ENCODE results near the gene CLCN3. TPM values are rescaled to one million over a fixed set of nuclear protein-coding genes. Genes with fewer than 3 reads are reported as not detected.
"Not testable (repeated sequence)": the region's sequence is repeated elsewhere in the genome, so short reads cannot be mapped to it uniquely, and the experiment has no call there.

The CLCN3 gene
- total RNA-seq, 3 donors from 2014 or later = 16.0 to 17.4 (median 16.0) TPM

DNA sequence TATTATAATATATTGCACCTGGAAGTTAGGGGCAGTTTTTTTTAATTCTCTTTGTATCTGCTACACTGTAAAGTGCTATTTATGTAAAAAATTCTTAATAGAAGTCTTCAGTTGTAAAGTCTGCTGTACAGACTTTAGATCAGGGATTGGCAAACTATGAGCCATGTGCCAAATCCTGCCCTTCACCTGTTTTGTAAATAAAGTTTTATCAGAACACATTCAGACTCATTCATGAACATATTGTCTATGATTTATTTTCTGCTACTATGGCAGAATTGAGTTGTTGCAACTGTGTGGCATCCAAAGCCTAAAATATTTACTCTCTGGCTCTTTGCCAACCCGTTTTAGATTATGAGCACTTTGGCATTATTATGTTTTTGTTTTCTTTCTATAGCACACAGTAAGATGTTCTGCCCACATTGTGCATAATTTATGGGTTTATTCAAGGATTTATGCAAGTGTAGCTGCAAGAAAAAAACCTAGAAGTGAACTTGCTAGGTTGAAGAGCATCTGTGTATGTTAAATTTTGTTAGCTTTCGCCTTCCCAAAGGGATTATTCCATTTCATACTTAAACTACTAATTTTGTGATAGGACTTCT, 56.9 kb downstream of the CLCN3 start:
- DNase-seq = no peak
- no peak overlapping the region for H3K4me3 Mint-ChIP-seq
- H3K27me3 Mint-ChIP-seq (ENCODE audit: low read depth) = no peaks in the 10 kb centered on the region
- ATAC-seq = no peak
- H3K9me3 Mint-ChIP-seq = no peaks in the 10 kb centered on the region
- H3K4me1 Mint-ChIP-seq (ENCODE audit: low read depth) = peaks cover 5% of the 10 kb centered on the region
- peaks cover 11% of the 10 kb centered on the region for H3K36me3 Mint-ChIP-seq (ENCODE audit: insufficient read depth)

DNA sequence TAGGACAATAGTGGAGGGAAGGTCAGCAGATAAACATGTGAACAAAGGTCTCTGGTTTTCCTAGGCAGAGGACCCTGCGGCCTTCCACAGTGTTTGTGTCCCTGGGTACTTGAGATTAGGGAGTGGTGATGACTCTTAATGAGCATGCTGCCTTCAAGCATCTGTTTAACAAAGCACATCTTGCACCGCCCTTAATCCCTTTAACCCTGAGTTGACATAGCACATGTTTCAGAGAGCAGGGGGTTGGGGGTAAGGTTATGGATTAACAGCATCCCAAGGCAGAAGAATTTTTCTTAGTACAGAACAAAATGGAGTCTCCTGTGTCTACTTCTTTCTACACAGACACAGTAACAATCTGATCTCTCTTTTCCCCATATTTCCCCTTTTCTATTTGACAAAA, 58.1 kb downstream of the CLCN3 start:
- H3K36me3 Mint-ChIP-seq (ENCODE audit: insufficient read depth) = peaks cover 16% of the 10 kb centered on the region
- not testable (repeated sequence) for DNase-seq; H3K4me3 Mint-ChIP-seq; ATAC-seq; H3K27me3 Mint-ChIP-seq (ENCODE audit: low read depth); H3K4me1 Mint-ChIP-seq (ENCODE audit: low read depth); H3K9me3 Mint-ChIP-seq

DNA sequence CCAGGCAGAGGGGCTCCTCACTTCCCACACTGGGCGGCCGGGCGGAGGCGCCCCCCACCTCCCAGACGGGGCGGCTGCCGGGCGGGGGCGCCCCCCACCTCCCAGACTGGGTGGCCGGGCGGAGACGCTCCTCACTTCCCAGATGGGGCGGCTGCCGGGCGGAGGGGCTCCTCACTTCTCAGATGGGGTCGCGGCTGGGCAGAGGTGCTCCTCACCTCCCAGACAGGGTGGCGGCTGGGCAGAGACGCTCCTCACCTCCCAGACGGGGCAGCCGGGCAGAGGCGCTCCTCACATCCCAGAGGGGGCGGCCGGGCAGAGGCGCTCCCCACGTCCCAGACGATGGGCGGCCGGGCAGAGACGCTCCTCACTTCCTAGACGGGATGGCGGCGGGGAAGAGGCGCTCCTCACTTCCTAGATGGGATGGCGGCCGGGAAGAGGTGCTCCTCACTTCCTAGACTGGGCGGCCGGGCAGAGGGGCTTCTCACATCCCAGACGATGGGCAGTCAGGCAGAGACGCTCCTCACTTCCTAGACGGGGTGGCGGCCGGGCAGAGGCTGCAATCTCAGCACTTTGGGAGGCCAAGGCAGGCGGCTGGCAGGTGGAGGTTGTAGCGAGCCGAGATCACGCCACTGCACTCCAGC, 58.7 kb downstream of the CLCN3 start:
- not testable (repeated sequence) for ATAC-seq; H3K27me3 Mint-ChIP-seq (ENCODE audit: low read depth)

DNA sequence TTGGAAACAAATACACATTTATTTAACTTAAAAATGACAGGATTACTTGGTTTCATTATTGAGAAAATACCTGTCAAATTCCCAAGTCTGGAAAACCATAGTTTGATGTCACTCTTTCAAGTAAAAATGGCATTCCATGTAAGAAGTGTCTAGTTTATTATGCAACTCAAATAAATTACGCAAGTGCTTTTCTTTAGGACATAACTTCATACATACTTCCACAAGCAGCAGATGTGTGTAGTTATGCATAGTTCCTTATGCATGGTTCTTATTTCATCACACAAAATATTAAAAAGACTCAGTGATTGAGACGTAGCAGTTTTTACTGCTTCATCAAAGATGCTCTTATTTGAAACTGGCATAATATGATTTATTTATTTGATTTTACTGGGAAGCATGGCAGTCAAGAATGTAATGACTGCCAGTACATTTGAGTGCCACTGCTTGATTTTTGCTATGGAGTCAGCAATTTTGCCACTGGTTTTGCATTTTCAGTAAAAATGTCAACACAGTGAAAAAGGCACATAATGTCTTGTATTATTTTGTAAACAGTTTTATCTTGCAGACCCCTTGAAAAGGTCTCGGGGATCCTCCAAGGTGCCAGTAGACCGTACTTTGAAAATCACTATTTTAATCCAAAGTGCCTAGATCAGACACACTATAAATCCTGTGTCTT, 62.1 kb downstream of the CLCN3 start:
- ATAC-seq (no peak), DNase-seq (no peak)
- H3K27me3 Mint-ChIP-seq (ENCODE audit: low read depth) = no peaks in the 10 kb centered on the region
- no peak overlapping the region for H3K4me3 Mint-ChIP-seq
- H3K4me1 Mint-ChIP-seq (ENCODE audit: low read depth) = no peaks in the 10 kb centered on the region
- H3K36me3 Mint-ChIP-seq (ENCODE audit: insufficient read depth) = peaks cover 28% of the 10 kb centered on the region
- no peaks in the 10 kb centered on the region for H3K9me3 Mint-ChIP-seq

More for the DNA sequence above, 58.7 kb downstream of the CLCN3 start:
- H3K9me3 Mint-ChIP-seq; H3K4me1 Mint-ChIP-seq (ENCODE audit: low read depth); H3K4me3 Mint-ChIP-seq; DNase-seq: not testable (repeated sequence)
- peaks cover 19% of the 10 kb centered on the region for H3K36me3 Mint-ChIP-seq (ENCODE audit: insufficient read depth)

DNA sequence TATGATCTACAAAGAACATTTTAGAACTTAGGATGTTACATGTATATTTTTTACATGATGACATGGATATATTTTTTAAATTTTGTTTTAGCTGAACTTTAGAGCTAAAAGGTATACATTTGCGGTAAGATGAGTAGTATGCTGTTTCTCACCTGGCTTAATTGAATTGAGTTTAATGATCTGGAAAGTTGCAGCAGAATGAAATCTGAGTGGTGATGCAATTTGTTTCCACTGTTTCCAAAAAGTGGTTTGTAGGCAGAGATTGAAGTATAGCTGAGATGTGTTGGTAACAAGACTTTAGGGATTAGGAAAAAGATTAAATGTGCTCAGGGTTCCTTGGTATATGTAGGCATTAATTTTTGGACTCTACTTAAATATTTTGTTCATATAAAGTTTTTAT, 69.3 kb downstream of the CLCN3 start:
- no peaks in the 10 kb centered on the region for H3K27me3 Mint-ChIP-seq (ENCODE audit: low read depth)
- no peaks in the 10 kb centered on the region for H3K9me3 Mint-ChIP-seq
- no peak for DNase-seq
- H3K4me1 Mint-ChIP-seq (ENCODE audit: low read depth) = peaks cover 6% of the 10 kb centered on the region
- peaks cover 22% of the 10 kb centered on the region for H3K36me3 Mint-ChIP-seq (ENCODE audit: insufficient read depth)
- ATAC-seq = no peak
- no peak overlapping the region for H3K4me3 Mint-ChIP-seq

DNA sequence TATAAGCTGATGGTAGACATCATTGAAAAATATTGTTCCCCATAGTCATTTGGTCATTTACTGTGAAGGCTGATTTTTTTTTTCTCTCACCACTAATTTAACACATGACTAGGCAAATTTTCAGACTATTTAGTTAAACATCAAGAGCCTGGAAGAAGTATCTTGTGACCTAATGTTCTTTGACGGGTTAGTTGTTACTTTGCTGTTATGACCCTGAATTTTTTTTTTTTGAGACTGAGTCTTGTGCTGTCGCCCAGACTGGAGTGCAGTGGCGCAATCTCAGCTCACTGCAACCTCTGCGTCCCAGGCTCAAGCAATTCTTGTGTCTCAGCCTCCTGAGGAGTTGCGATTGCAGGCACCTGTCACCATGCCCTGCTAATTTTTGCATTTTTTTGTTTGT, 70.4 kb downstream of the CLCN3 start:
- Mint-ChIP-seq H3K4me1 (ENCODE audit: low read depth) (peaks cover 6% of the 10 kb centered on the region), H3K27me3 (ENCODE audit: low read depth) (no peaks in the 10 kb centered on the region), H3K4me3 (no peak overlapping the region), H3K9me3 (no peaks in the 10 kb centered on the region), H3K36me3 (ENCODE audit: insufficient read depth) (peaks cover 23% of the 10 kb centered on the region)
- ATAC-seq (no peak), DNase-seq (no peak)

DNA sequence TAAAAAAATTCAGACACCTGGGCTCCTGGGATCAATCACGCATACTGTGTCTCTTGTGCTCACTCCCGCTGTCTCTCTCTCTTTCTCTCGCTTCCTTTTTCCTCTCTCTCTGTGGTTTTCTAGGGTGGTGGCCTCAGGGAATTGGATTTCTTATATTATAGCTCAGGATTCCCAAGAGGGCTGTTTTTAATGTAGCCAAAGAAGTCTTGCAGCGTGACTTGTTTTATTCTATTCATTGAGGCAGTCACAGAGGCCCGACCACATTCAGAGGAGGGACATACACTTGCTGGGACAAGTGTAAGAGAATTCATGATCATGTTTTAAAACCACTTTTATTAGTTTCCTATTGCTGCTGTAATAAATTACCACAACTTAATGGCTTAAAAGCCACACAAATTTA, 78.0 kb downstream of the CLCN3 start:
- H3K9me3 Mint-ChIP-seq = no peaks in the 10 kb centered on the region
- H3K4me3 Mint-ChIP-seq = no peak overlapping the region
- H3K36me3 Mint-ChIP-seq (ENCODE audit: insufficient read depth) = peaks cover 35% of the 10 kb centered on the region
- no peaks in the 10 kb centered on the region for H3K4me1 Mint-ChIP-seq (ENCODE audit: low read depth)
- H3K27me3 Mint-ChIP-seq (ENCODE audit: low read depth) = no peaks in the 10 kb centered on the region
- DNase-seq = no peak
- ATAC-seq = no peak

DNA sequence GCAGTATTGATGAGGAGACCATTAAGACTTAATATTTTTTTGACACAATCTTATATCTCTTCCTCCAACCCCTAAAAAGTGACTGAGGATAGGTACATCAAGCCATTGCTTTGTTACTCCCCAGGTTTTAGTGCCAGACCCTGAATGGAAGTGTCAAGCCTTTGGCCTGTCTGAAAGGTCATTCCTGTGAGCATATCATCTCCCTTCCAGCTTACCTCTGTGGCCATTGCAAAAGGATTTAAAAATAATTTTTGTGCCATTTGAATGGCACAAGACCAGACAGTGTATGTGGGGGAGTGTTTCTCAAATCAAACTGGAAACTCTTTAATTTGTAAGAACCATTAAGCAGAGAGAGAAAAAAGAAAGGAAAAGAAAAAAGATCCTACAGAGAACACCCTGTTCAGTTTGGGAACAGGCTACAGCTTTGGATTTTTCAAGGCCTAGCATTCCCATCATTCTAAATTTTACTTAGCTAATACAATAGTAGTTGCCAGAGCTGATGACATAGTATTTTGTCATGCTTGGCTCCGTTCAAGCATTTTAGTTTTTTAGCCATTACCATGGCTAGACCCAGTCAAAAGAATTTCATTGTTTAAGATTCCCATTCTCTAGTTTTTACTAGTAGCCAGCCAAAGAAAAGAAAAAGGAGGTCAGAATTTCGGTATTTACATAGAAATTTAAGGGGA, 87.7 kb downstream of the CLCN3 start:
- H3K36me3 Mint-ChIP-seq (ENCODE audit: insufficient read depth) = peaks cover 22% of the 10 kb centered on the region
- no peaks in the 10 kb centered on the region for H3K27me3 Mint-ChIP-seq (ENCODE audit: low read depth)
- no peak overlapping the region for H3K4me3 Mint-ChIP-seq
- no peaks in the 10 kb centered on the region for H3K9me3 Mint-ChIP-seq
- no peaks in the 10 kb centered on the region for H3K4me1 Mint-ChIP-seq (ENCODE audit: low read depth)
- ATAC-seq = no peak
- no peak for DNase-seq

DNA sequence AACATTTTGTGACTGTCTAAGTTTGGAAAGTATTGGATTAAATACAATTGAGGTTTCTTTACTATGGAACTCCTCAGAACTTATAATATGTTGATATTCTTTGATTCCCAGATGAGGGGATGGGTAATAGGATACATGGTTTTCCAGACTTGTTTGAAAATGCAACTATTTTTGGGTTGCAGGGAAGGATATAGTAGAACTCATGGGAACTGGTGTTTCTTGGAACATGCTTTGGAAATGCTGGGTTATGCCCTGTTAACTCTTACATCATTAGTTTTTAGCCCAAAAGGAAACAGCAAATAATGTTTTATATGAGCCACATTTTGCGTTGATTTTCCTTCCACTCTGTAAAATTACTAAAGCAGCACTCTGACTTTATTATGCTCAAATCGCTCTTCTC, 95.4 kb downstream of the CLCN3 start:
- no peak for DNase-seq
- Mint-ChIP-seq H3K9me3 (no peaks in the 10 kb centered on the region), H3K27me3 (ENCODE audit: low read depth) (no peaks in the 10 kb centered on the region), H3K4me3 (no peak overlapping the region), H3K36me3 (ENCODE audit: insufficient read depth) (peaks cover 26% of the 10 kb centered on the region), H3K4me1 (ENCODE audit: low read depth) (peaks cover 5% of the 10 kb centered on the region)
- ATAC-seq = no peak

DNA sequence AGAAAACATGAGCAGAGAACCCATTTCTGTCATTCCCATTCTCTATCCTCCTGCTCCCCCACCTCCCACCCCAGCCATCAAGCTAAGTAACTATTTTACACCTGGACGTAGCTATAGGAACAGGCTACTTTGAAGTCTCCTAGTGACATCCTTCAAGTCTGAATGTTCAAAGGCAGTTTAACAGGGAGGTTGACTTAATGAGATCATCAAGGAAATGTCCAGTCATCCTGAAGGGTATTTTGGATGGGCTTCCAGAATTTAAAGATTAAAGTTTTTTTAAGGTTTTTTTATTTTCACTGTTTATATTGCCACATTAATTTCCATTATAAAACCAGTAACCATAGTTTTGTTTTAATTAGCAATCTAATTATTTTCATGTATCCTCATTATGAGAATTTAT, 96.3 kb downstream of the CLCN3 start:
- no peaks in the 10 kb centered on the region for H3K27me3 Mint-ChIP-seq (ENCODE audit: low read depth)
- no peak overlapping the region for H3K4me3 Mint-ChIP-seq
- peaks cover 22% of the 10 kb centered on the region for H3K36me3 Mint-ChIP-seq (ENCODE audit: insufficient read depth)
- DNase-seq (no peak), ATAC-seq (no peak)
- peaks cover 6% of the 10 kb centered on the region for H3K4me1 Mint-ChIP-seq (ENCODE audit: low read depth)
- H3K9me3 Mint-ChIP-seq = no peaks in the 10 kb centered on the region

DNA sequence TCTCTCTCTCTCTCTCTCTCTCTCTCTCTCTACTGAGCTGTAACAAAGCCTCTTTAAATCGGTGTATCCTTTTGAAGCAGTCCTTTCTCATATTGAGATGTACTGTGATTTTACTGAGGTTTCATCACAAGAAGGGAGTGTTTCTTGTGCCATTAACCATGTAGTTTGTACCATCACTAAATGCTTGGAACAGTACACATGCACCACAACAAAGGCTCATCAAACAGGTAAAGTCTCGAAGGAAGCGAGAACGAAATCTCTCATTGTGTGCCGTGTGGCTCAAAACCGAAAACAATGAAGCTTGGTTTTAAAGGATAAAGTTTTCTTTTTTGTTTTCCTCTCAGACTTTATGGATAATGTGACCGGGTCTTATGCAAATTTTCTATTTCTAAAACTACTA, 100.2 kb downstream of the CLCN3 start:
- Mint-ChIP-seq H3K4me1 (ENCODE audit: low read depth) (peaks cover 6% of the 10 kb centered on the region), H3K36me3 (ENCODE audit: insufficient read depth) (peaks cover 16% of the 10 kb centered on the region), H3K27me3 (ENCODE audit: low read depth) (no peaks in the 10 kb centered on the region), H3K9me3 (no peaks in the 10 kb centered on the region), H3K4me3 (no peak overlapping the region)
- DNase-seq = no peak
- no peak for ATAC-seq

DNA sequence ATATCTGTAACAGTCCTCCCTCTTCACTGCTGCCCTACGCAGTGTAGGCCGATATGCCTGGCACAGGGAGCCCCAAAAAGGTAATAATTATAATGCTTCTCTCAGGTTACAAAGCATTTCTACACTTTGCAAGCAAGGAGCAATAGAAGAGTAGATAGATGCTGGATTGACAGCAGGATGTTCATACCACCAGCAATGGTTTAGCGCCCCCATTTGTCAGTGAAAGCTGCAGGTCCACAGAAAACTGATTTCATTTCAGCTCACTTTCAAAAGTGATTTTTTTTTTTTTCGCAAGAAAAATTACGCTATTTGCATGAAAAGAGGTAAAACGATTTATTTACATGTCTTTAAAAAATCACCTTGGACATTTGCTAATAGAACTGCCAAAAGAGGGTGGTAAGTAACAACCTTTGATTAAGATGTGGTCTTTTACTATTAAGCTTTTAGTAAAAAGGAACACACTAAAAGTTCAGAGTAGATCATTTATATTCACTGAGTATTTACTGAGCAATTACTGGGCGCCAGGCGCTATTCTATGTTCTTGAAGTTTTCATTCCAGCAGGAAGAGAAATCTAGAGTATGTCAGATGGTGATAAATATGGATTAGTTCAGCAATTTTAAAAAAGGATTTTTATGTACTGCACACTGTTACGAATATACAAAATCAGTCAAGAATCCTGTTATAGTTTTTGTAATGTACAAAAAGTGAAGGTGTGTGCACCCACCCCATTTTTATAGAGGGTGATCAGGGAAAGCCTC, 103.0 kb downstream of the CLCN3 start:
- no peak for ATAC-seq
- Mint-ChIP-seq H3K4me1 (ENCODE audit: low read depth) (peaks cover 6% of the 10 kb centered on the region), H3K9me3 (no peaks in the 10 kb centered on the region), H3K27me3 (ENCODE audit: low read depth) (no peaks in the 10 kb centered on the region), H3K4me3 (no peak overlapping the region), H3K36me3 (ENCODE audit: insufficient read depth) (peaks cover 12% of the 10 kb centered on the region)
- DNase-seq = peak; percentile 9

DNA sequence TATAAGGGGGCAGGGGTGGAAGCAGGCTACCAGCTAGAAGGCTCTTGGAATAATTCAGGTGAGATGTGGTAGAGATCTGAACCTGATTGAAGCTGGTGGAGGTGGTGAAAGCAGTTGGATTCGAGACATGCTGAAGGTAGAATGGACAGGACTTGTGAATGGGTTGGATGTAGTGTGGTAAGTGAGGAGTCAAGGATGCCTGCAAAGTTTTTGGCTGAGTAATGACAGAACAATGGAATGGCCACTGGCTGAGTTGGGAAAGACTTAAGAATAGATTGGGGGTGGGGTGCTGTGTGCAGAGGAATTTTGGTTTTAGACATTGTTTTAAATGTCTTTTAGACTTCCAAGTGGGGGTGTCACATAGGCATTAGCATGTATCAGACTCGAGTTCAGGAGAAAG, 103.9 kb downstream of the CLCN3 start:
- H3K4me3 Mint-ChIP-seq = no peak overlapping the region
- H3K9me3 Mint-ChIP-seq = no peaks in the 10 kb centered on the region
- peaks cover 6% of the 10 kb centered on the region for H3K4me1 Mint-ChIP-seq (ENCODE audit: low read depth)
- ATAC-seq (no peak), DNase-seq (no peak)
- H3K36me3 Mint-ChIP-seq (ENCODE audit: insufficient read depth) = peaks cover 12% of the 10 kb centered on the region
- H3K27me3 Mint-ChIP-seq (ENCODE audit: low read depth) = no peaks in the 10 kb centered on the region

DNA sequence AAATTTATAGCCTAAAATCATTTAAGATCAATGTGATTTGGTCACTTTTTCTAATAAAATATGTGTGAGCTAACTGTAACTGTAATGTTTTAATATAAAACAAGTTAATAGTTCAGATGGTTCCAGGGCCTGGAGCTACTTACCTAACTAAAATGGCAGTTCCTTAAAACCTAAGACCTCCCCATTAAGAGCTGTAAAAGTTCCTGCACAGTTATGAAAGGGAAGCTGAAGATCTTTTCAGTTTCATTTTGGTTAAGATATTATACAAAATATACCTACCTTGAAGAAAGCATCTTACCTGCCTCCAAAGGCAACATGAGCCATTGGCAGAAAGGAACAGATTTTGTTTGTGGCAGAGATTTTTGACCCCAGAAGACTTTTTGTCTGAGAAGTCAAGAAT, 107.2 kb downstream of the CLCN3 start:
- DNase-seq = no peak
- no peak for ATAC-seq
- Mint-ChIP-seq H3K4me1 (ENCODE audit: low read depth) (no peaks in the 10 kb centered on the region), H3K9me3 (no peaks in the 10 kb centered on the region), H3K4me3 (no peak overlapping the region), H3K36me3 (ENCODE audit: insufficient read depth) (peaks cover 18% of the 10 kb centered on the region), H3K27me3 (ENCODE audit: low read depth) (no peaks in the 10 kb centered on the region)

All from activated T-cell treated with anti-CD3 and anti-CD28 coated beads, Interleukin-2, amount 50 U/mL, for 4 hours (primary cell).